Stimulated activated CD8-positive, alpha-beta memory T cell treated with anti-CD3 and anti-CD28 coated beads, Interleukin-15, amount 100 ng/mL, for 4 hours (primary cell): ENCODE results near the gene CMIP.
"Not testable (repeated sequence)": the region's sequence is repeated elsewhere in the genome, so short reads cannot be mapped to it uniquely, and the experiment has no call there.

Experiments
- DNase-seq, 2 donors: peaks; one replicate each; pipeline ENCODE4 v3.0.0-alpha.2; 2020; ENCODE audit warnings: low read depth in 2 of 2

CMIP gene

DNA sequence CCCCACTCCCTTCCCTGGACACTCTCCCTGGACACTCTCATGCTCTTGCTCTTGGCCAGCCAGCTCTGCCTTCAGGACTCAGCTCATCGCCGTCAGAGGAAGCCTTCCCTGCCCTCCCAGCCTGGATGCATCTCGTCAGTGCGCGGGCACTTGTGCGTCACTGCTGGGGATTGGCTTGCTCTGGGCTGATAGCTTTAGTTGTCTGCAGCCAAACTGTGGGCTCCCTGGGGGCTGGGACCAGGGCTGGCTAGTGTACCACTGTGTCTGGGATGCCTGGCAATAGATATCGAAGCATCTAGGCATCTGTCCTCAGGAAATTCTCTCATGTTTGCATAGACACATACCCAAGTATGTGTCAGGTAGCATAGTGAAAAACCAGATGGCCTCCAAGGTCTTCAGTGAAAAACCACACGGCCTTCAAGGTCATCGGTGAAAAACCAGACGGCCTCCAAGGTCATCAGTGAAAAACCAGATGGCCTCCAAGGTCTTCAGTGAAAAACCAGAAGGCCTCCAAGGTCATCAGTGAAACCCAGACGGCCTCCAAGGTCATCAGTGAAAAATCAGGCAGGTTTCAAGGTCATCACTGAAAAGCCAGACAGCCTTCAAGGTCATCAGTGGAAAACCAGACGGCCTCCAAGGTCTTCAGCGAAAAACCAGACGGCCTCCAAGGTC is 72.0 kb downstream of the CMIP start:
- DNase-seq, result no peak

DNA sequence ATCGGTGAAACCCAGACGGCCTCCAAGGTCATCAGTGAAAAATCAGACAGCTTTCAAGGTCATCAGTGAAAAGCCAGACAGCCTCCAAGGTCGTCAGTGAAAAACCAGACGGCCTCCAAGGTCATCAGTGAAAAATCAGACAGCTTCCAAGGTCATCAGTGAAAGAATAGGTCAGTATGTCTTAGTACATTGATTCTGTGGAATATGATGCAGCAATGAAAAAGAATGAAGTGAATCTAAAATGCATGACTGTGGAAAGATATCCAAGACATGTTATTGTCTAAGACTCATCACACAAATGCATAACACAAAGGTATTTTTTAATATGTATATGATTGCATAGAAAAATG is 72.5 kb downstream of the CMIP start:
- DNase-seq, result no peak

DNA sequence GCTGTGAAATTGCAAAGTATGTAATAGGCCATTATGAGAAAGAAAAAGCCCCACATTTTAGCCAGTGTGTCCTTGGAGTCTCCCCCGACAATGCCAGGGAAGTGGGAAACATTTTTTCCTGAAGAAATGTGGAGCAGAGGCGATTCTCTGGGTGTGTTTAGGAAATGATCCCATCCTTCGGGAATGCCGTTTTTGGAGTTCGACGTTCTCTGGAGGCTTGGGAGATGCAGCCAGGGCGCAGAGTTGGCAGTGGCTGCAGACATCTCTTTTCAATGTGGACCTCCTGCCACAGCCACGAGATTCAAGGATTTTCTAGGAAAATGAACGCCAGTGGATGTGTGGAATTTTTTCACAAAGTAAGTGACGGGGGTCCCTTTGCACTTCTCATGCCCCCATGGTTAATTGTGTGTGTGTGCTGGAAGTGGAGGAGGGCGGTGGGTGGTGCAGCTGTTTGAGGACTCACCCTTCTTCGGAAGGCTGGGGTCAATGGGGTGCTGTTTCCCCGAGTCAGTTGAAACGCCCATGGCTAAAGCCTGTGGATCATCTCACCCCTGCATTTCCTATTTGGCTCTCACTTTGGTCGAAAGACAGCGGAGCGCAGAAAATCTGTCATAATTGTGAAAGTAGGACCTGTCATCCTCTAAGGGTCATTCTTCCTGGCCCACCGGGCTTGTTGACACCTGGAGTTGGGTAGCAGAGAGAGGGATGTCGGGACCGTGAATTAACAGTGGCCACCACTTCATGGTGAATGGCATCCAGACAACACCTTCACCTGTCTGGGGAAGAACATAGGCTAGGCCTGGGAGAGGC is 73.2 kb downstream of the CMIP start:
- no peak for DNase-seq

DNA sequence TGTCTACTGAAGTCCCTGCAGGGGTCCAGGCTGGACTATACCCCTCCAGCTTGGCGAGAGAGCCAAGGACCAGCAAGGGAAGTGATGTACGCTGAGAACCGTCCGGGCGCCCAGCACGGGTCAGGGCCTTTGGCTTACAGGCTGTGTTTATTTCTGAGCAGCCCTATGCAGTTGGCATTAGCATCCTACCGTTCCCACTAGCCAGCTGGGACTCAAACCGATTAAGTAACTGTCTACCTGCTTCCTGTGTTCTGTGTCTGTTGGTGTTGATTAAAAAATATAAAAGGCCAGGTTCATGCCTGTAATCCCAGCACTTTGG is 73.8 kb downstream of the CMIP start:
- DNase-seq, result no peak

DNA sequence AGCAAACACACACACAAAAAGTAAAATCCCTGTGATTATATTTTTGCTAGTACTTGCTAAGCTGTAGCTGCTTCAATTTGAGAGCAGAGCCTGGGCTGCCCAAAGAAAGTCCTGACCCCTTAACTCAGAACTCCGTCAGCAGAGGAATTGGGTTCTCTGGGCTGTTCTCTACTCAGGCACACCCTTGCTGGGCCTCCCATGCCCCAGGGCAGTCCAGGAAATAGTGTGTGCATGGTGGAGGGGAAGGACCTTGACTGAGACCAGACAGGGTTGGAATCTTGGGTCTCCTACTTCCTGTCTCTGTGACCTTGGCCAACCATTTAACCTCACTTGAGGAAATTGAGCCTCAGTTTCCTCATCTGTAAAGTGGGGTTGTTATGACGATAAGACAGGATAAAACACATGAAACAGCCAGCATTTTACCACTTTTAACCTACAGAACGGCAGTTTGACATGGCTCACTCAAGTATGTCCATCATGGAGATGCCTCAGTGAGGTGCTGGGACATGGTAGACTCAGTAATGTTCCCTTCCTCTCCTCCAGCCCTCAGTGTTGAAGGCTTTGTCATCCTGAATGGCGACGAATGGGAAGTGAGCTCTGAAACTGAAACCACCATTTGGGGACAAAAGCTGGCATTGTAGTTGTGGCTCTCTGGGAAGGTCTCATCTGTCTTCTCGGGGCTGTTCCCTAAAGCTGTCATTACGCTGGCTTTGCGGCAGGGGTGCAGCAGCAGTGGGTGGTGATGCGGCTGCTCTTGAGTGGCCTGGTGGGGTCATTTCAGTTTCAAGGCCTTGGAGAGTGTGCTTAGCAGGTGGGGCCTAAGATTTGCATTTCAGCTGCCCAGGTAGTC is 74.9 kb downstream of the CMIP start:
- no peak for DNase-seq

DNA sequence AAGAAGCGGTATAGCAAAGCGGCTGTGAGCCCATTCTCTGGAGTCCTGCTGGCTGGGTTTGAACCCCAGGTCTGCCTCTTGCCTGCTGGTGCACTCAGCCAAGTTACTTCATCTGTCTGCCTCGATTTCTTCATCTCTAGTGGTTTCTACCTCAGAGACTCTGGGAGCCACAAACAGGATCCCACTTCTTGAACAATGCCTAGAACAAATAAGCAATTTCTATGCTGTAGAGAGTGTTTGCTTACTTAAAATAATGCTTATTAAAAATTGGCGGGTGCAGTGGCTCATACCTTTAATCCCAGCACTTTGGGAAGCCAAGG is 75.5 kb downstream of the CMIP start:
- no peak for DNase-seq

DNA sequence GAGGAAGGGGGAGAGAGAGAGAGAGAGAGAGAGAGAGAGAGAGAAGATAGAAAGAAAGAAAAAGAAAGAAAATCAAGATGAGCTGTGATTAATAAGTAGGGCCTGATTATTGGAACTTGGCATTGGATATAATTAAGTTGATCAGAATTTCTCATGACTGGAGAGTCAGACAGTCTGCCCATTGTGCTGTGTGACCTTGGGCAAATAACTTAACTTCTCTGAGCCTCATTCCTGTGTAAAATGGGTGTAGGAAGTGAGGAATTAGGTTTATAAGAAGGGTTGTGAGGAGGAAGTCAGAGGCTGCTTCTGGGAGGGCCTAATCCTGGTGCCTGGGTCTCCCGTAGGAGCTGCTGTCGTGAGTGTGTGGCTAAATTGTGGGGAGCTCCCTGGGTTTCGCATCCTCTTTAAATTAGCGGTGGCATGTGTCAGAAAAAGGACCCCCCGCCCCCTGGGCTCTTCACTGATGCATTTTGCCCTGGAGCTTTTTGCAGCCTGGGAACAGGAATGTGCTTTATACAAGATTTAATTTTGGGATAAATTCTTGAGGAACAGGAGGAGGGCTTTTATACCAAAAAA is 76.0 kb downstream of the CMIP start:
- DNase-seq, result no peak

DNA sequence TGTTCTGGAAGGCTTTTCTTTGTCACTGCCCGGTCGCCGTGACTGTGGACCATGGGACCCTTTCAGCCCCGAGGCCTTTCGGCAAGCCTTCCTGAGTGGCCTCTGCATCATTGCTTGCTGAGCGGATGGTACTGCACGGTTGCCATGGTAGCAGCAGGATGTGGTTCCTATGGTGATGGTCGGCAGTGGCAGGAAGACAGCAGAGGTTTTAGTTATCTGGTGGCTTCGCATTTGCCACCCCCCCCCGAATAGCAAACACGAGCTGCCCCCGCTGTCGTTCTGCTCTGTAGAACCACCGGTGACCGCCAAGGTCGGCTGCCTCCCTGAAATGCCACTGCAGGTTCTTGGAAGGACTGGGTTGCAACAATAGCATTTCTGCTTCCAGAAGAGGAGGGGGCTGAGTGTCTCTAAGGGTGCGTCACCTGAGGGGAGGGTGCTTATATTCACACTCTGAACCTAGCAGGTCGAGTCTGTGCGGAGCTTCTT is 76.6 kb downstream of the CMIP start:
- peak; percentile 53 to 68 for DNase-seq

DNA sequence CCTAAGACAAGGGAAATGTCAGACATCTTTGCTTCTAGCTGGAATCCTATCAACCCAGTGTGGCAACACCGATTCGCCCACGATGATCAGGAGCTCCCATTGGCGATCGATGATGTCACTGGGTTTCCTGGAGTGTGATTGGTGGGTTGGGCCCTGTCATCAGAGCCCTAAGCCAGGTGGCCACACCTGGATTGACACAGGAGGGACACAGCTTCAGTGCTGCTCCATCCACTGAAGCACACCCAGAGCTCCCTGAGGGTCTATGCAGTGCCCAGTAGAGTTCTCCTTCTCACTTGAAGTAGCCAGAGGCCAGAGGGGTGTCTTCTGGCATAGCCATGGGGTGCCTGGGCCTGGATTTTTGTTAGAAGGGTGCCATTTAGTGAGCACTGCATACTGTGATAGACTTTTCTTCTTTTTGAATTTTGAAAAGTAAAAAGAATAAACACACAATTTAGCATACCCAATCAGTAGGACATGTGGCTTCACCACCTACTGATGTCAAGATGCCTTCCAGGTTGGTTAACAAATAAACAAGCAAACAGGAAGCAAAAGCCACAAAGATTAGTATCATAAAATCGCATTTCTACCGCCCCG is 77.6 kb downstream of the CMIP start:
- DNase-seq, result no peak

DNA sequence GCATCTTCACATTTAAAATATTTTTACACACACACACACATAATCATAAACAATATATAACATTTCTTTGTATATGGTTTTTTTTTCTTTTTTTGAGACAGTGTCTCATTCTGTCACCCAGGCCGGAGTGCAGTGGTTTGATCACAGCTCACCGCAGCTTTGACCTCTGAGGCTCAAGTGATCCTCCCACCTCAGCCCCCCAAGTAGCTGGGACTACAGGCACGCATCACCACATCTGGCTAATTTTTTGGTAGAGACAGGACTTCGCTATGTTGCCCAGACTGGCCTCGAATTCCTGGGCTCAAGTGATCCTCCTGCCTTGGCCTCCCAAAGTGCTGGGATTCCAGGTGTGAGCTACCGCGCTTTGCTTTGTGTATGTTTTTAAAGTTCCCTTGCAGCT is 78.2 kb downstream of the CMIP start:
- not testable (repeated sequence) for DNase-seq

DNA sequence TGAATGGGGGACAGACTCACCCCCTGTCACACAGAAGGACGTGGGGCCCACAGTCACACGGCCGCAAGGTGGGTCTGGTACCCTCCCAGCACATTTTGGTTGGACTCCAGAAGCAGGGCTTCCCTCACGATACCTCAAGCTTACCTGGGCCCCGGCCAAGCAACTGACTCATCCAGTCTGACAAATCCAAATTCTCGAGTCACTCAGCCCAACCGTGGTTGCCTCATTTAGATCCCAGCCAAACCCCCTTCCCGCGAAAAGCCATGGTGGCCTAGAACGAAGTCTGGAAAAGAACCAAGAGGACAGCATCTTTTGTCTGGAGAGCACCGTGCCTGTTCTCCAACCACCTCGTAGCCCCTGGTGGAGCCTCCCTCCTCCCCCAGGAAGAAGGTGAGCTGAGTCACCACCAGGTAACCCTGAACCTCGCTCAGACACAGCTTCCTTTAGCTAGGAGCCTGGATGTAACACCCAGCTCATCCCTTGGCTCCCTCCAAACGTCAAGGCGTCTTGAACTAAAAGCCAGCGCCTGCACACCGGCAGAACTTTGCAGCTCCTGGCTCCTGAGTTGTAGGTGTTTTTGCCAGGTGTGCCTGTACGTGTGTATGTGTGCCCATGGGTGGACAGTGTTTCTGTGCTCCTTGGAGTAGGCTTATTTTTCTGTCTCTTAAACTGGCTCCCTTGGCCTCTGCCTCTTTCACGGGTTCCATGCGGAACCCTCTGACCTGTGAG is 78.9 kb downstream of the CMIP start:
- DNase-seq, result no peak

DNA sequence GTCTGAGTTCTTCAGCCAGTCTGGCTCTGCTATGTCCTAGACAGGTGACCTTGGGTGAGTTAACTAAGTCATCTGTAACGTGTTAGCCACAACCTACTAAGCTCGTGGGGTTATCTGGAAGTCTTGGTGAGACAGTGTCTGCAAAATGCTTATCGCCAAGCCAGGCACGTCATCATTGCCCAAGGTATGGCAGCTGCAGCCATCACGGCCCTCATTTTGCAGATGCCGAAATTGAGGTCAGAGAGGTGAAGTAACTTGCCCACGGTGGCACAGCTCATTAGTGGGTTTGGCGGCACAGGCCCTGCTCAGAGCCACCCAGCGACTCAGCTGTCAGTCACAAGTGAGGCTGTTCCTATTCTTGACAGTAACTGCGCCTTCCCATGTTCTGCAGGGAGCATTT is 79.8 kb downstream of the CMIP start:
- peak; percentile 18 to 50 for DNase-seq

DNA sequence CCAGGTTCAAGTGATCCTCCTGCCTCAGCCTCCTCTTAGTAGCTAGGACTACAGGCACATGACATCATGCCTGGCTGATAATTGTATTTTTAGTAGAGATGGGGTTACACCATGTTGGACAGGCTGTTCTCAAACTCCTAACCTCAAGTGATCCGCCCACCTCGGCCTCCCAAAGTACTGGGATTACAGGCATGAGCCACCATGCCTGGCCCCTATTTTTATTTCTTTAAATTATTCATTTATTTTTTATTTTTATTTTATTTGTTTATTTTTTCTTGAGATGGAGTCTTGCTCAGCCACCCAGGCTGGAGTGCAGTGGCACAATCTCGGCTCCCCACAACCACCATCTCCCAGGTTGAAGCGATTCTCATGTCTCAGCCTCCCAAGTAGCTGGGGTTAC is 80.3 kb downstream of the CMIP start:
- not testable (repeated sequence) for DNase-seq

DNA sequence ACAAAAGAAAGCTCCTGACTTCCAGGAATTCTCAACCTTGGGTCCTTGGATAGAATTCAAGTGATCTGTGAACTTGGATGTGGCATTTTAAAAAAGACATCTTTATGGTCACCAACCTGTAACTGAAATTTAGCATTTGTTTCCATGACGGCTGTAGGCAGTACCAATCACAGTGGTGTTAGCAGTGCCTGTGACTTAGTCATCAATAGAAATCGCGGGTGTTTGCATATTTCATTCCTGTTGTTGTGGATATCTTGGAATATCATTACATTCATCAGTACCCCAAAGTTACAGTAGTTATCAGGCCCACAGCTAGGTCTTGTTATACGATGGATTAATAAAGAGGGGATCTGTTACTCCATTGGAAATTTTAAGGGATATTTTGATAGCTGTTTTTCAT is 81.6 kb downstream of the CMIP start:
- DNase-seq, result no peak

DNA sequence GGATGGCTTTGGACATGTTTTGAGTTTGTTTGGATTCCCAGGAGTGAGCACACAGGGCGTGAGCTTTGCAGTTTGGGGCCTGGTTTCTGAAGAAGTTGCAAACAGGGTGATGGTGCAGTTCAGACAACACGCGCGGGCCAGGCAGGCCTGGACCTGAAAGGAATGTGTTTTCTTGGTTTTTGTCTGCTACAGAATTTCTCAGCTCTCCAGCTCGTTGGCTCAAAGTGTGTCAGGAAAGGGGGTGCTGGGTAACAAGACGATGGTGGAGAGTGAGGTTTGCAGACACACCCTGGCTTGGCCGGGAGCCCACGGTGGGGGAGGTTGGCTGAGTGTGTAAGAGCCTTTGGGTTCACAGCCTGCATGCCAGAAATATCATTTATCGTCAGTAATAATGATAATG is 82.3 kb downstream of the CMIP start:
- no peak for DNase-seq

DNA sequence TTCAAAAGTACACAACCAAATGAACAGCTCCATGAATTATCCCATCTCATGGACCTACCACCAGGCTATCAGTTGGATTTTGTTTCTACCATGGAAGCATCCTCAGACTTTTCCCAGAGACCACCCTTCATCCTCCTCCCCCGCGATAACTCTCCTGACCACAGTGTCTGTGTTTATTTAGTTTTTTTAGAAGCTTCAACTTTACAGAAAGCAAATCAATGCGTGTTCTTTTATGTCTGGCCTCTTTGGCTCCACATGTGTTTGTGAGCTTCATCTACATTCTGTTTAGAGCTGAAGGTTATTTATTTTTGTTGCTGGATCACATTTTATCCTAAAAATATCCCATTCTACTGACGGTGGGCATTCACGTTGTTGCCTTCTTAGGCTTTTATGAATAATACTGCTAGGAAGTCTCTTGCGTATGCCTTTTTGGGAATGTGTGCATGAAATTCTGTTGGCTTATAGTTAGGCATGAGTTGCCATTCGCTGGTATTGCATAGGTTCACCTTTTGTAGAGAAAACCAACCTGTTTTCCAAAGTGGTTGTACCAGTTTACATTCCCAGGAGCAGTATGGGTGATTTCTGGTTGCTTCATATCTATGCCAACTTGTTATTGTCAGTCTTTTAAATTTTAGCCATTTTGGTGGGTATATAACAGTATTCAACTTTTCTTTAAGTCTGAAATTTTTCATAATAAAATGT is 83.0 kb downstream of the CMIP start:
- DNase-seq, result no peak

DNA sequence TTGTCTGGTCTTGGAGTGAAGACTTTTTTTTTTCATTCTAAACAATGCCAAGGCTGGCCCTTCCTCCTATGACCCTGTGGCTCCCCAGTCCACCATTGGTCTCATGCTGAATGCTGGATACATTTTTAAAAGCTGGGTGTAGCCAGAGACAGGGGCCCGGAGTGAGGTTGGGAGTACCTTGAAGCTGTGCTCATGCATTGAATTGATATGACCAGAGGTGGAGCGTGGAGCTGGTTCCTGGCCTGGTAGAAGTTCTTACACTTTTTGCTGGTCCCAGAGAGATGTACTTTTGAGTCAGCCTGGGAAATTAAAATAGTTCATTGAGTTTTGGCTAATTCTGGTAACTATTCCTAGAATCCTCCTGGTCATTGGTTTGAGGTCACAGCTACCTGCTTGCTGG is 83.6 kb downstream of the CMIP start:
- no peak for DNase-seq

DNA sequence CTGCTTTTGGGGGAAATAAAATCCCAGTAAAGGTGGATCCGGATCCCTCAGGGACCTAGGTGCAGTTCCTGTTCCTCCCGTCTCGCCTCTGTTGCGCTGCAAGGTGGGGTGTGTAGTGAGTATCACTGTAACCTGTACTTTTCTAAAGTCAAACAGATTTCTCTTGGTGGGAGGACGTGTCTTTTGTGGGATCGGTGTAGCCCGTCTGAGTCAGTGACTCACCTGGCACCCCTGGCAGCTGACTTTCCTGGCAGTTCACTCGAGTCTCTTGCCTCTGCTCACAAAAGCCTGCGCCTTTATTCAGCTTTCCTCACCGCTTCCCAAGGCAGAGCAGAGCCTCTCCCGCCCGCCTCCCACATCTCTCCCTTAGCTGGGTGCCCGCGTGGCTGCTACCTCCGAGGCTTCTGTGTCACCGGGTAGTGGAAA is 85.7 kb downstream of the CMIP start:
- no peak for DNase-seq

DNA sequence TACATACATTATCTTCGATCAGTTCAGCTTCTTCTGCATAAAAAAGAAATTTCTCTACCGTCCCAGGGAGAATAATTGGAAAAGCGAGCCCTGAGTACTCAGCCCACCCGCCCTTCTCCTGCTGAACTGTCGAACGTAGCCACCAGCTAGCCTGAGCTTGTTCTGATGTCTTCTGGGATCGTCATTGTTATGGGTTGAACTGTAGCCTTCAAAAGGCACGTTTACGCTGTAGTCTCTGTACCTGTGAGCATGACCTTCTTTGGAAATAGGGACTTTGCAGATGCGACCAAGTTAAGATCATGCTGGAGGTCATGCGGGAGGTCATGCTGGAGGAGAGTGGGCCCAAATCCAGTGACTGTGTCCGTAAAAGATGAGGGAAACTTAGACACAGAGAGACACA is 86.2 kb downstream of the CMIP start:
- no peak for DNase-seq

DNA sequence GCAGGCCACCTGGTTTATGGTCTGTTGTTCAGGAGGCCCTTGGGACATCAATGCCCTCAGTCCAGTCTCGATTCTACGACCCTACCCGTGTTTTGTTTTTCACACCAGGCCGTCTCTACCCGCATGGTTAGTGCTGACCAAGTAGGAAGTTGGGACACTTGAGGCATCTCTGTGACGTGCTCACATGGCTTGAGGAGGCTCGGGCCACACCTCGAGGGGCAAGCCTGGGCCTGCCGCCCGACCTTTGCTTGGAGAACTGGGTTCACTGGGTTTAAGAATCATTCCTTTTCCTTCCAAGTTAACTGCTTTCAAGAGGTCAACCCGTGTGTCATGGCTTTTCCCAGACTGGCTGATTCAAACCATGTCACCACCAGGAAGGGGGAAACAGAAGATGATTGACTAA is 86.8 kb downstream of the CMIP start:
- DNase-seq, result no peak
